Stimulated activated CD8-positive, alpha-beta memory T cell treated with anti-CD3 and anti-CD28 coated beads, Interleukin-7, amount 100 ng/mL, for 24 hours (primary cell): ENCODE data around the gene ERO1B.

ENCODE experiments used
- DNase-seq: peaks from one replicate; pipeline ENCODE4 v3.0.0-alpha.2; 2020; ENCODE audit warnings: low read depth

The ERO1B gene

DNA sequence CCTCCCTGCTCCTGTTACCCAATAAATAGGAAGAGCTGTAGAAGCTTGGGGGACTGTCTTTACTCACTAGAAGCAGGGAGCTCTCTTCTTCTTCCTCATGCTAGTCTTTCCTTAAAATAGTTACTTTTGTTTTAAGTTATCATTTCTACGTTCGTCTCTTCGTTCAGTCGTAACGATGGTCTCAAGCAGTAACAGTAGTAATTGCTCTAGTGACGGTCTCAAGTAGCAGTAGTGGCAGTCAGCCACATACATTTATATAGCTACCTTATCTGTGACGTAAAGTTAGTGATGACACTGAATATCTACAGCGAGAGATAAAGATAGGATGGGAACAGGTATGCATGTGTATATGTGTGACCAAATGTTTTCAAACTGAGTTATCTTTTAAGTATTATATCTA is 15.4 kb upstream of the ERO1B start:
- no peak for DNase-seq

DNA sequence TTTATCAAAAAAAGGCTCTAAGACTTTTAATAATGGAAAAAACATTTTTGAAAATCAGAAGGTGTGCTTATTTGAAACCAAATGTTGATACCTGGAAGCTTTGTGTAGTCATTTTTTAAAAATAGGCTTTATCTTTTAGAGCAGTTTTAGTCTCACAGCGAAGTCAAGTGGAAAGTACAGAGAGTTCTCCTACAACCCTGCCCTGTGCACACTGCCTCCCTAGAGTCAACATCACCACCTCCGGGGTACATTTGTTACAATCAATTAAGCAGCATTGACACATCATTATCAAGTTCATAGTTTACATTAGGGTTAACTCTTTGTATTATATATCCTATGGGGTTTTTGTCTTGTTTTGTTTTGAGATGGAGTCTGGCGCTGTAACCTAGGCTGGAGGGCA is 10.7 kb upstream of the ERO1B start:
- DNase-seq: no peak

- no peak for DNase-seq
These were observed 7.9 kb upstream of the ERO1B start for GRCh38 chr1:236289492-236290131.

GRCh38 chr1:236288620-236288976 is 6.8 kb upstream of the ERO1B start:
- DNase-seq: no peak

GRCh38 chr1:236287757-236288619 is 6.2 kb upstream of the ERO1B start:
- DNase-seq: no peak

GRCh38 chr1:236287356-236287755 is 5.6 kb upstream of the ERO1B start:
- no peak for DNase-seq

GRCh38 chr1:236284291-236284721 is 2.5 kb upstream of the ERO1B start:
- DNase-seq: no peak

DNA sequence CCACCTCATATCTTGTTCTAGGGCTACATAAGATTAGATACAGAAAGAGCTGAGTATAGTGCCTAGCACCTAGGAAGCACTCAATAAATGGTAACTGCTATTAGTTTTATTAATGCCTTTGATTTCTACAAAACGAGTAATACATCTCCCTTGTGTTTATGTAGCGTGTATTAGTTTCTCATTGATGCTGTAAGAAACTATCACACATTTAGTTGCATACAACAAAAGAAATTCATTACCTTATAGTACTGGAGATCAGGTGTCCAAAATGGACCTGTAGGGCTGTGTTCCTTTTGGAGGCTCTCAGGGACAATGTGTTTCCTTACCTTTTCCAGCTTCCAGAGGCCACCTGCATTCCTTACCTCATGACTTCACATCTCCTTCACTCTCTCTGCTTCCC is 961 bp upstream of the ERO1B start:
- DNase-seq: no peak

DNA sequence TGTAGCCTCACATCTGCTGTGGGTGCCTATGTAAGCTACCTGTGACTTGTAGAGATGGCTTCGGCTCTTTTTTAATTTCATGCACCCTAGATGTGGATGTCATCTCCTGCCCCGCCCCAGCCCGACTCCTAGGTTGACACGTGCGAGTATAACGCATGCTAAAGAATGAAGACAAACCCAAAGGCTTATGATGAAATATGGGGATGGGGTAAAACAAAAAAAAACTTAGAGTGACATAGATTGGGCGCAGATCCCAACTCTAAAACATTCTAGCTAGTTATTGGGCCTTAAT is 613 bp upstream of the ERO1B start:
- DNase-seq: no peak

DNA sequence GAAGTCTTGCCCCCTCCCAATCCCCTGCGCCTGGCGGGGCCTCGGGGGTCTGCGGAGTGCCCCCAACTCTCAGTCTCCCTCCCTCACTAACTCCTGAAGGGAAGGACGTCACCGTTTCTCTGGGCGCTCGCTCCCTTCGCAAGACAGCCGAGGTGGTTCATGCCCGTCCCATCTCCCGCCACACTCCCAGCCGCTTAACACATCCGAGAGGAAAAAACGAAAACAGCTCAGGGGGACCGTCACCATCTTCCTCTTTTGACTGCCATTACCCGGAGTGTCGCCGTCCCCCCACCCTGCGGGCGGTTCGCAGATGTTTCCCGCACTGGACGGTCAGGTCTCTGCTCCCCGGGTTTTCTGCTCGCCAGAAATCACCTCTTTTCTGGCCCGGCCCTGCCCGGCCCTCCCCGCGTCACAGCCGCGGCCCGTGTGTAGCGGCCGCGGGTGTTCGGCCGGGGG is 532 bp downstream of the ERO1B start:
- no peak for DNase-seq

DNA sequence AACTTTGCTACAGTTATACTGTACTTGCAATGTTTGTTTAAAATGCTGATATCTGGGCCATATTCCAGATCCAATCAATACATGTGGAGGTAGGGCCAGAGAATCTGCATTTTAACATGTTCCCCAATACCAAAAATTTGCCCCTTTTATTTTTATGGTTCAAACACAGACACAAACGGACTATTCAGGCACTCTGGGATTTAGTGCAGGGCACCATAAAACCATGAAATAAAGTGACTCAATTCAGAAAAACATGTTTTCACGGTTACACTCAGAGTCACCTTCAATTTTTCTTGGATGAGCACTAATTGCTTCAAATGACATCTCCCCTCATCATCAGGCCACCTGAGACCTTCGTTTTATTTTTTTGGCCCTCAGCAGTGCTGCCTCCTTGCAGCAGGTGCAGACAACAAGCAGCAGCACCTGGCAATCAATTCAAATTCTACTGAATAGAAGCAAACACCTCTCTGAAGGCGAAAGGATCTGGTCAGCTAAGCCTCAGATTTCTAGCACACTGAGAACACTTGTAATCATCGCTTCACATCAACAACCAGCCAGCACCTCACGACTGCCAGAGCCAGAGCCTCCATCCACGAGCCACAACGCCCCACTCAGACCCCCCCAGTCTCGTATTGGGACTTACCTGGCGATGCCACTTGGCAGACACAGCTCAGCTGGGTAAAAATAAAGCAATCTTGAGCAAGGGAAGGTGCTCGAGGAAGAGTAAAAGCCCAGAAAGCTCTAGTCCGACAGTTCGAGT is 1.1 kb downstream of the ERO1B start:
- DNase-seq: no peak

GRCh38 chr1:236275586-236275985 is 6.2 kb downstream of the ERO1B start:
- DNase-seq: no peak

DNA sequence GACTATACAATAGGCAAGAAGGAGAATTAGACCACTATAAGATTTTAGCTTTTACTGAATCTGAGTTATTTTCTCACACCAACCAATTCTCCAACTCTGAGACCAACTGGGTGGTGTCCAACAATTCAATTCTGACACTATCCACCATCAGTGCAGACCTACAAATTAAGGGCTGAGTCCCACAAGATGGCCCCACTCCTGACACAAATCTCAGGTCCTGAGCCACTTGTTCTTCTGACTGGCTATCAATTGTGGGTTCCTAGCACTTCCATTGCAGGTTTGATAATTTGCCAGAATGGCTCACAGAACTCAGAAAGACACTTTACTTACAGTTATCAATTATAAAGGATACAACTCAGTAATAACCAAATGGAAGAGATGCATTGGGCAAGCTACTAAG is 6.7 kb downstream of the ERO1B start:
- DNase-seq: no peak

GRCh38 chr1:236273358-236273757 is 8.4 kb downstream of the ERO1B start:
- DNase-seq: no peak

DNA sequence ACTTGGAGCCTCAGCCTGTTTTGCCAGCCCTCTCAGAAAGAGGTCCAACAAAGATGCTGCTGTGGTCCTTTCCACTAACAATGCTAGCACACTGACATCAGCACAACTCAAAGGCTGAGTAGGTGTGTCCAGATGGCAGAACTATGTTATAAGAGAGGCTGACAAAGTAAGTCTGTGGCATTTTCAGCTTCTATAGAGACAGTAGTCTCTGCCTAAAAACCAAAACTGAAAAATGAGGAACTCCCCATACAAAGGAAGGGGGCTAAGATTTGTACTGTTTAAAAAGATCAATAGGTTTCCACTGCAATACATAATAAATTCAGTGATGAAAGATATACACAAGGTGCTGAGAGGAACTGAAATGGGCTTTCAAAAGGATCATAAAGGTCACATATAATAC is 12.3 kb downstream of the ERO1B start:
- DNase-seq: no peak

DNA sequence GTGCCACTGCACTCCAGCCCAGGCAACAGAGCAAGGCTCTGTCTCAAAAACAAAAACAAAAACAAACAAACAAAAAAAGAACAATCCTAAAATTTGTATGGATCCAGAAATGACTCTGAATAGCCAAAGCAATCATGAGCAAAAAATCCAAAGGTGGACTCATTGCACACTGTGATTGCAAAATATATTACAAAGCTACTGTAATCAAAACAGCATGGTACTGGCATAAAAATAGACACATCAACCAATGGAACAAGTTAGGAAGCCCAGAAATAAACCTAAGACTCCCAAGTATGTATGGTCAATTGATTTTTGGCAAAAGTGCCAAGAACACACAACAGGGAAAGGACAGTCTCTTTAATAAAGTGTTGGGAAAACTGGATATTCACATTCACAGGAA is 19.9 kb downstream of the ERO1B start:
- no peak for DNase-seq

- no peak for DNase-seq
These were observed 20.7 kb downstream of the ERO1B start for GRCh38 chr1:236261033-236261432.

GRCh38 chr1:236259043-236259442 is 22.7 kb downstream of the ERO1B start:
- DNase-seq: no peak

- DNase-seq: no peak
These were observed 23.6 kb downstream of the ERO1B start for GRCh38 chr1:236258114-236258622.

- DNase-seq: no peak
These were observed 24.5 kb downstream of the ERO1B start for GRCh38 chr1:236257216-236257615.

DNA sequence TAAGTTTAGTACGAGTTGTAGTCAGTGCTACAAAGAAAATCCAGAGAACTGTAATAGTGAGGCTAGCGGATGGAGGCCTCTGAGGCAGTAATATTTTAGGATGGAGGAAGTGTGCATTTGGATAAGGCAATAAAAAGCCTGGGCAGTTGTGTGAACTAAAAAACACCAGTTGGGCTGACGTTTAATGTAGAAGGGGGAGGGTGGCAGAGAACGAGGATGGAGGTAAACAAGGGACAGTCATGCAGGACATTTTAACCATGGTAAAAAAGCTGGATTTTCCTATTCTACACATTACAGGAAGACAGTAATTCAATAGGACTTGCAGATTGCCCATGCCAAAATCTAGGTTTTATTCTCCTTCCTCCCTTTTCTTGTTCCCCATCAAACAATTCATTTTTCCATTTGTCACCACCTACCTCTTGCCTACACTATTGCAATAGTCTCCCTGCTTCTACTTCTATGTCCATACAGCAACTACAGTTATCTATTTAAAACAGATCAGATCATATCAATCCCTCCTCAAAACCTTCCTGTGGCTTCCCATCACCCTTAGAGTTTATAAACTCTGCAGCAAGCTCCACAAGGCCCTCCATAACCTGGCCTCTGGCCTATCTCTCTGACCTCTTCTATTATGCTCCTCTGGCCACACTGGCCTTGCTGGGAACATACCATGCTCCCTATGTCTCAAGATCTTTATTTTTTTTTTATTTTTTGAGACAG is 27.7 kb downstream of the ERO1B start:
- no peak for DNase-seq

GRCh38 chr1:236253119-236253518 is 28.6 kb downstream of the ERO1B start:
- DNase-seq: no peak
